MM.1S (cell line): ENCODE results near the gene SH2D1A.

ENCODE experiments used
- CTCF ChIP-seq: fragments of 300-600 bp; sonication (generic); IDR thresholded peaks from 2 replicates; pipeline ENCODE4 v1.5.1; 2016; ENCODE audit warnings: antibody characterized with exemption, low read length, mixed read lengths
- EZH2 ChIP-seq: fragments of 300-600 bp; sonication (generic); optimal IDR thresholded peaks from 2 replicates; pipeline ENCODE3; 2017; ENCODE audit warnings: low read depth, mild to moderate bottlenecking, antibody characterized with exemption, low read length, mixed read lengths
- EZH2phosphoT487 ChIP-seq: fragments of 300-600 bp; sonication (generic); IDR thresholded peaks from 2 replicates; pipeline ENCODE4 v1.6.1; 2018; ENCODE audit warnings: antibody characterized with exemption, low read length

DNA sequence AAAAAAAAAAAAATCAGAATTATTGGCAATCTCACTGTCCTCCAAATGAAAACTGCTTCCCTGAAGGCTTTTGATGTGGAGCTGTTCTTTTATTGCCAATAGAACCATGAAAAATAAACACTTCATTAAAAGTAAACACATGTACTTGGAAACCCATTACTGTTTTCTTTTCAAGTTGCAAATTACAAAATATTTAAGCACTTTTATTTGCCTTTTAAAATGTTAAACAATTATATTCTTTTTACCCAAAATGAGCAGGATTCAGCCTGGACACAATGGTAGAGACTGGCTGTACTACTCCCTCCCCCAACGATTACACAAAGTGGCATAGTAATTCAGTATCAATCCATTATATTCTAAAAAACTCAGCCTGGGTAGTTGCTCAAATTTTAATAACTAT lies 60.9 kb downstream of the SH2D1A start:
- no peak for TF ChIP-seq CTCF
- TF ChIP-seq EZH2, result no peak
- TF ChIP-seq EZH2phosphoT487, result no peak
